Esophagus mucosa (tissue), 1 donor: ENCODE measurements around the gene ONECUT3. TPM values are rescaled to one million over a fixed set of nuclear protein-coding genes. Genes with fewer than 3 reads are reported as not detected.

ENCODE experiments used
- total RNA-seq: library from RNA; stranded (reverse); gene quantifications from one replicate; pipeline ENCODE4 v1.2.4, GENCODE V29; 2023
- donor health status: DM: yes; HTN: yes; CAD: no.

The ONECUT3 gene
- total RNA-seq, 1 donor from 2014 or later: not detected

Other genes with a start within 250 kb of the ONECUT3 start
- 6.7 TPM for gene ADAMTSL5, start 240.5 kb upstream of the ONECUT3 start, total RNA-seq
- not detected for gene PLK5, start 229.4 kb upstream of the ONECUT3 start, total RNA-seq
- gene MEX3D, start 185.2 kb upstream of the ONECUT3 start, total RNA-seq: 17.8 TPM
- gene MBD3, start 160.6 kb upstream of the ONECUT3 start, total RNA-seq: 44.2 TPM
- 225 TPM for gene UQCR11, start 148.0 kb upstream of the ONECUT3 start, total RNA-seq
- gene TCF3, start 100.9 kb upstream of the ONECUT3 start, total RNA-seq: 39.5 TPM
- gene ATP8B3, start 58.8 kb downstream of the ONECUT3 start, total RNA-seq: 1.8 TPM
- gene REXO1, start 95.0 kb downstream of the ONECUT3 start, total RNA-seq: 16.9 TPM
- gene KLF16, start 110.1 kb downstream of the ONECUT3 start, total RNA-seq: 23.4 TPM
- 50.9 TPM for gene ABHD17A, start 132.0 kb downstream of the ONECUT3 start, total RNA-seq
- gene ADAT3, start 151.9 kb downstream of the ONECUT3 start, total RNA-seq: 5.5 TPM
- gene SCAMP4, start 151.9 kb downstream of the ONECUT3 start, total RNA-seq: 45.6 TPM
- gene CSNK1G2, start 187.7 kb downstream of the ONECUT3 start, total RNA-seq: 38.8 TPM